Calu3 (cell line): ENCODE data around the gene COL6A2. TPM values are rescaled to one million over a fixed set of nuclear protein-coding genes. Genes with fewer than 3 reads are reported as not detected.
"Not testable (repeated sequence)": the region's sequence is repeated elsewhere in the genome, so short reads cannot be mapped to it uniquely, and the experiment has no call there.

Experiments used
- BruUV-seq: library from RNA; stranded (reverse); fragments of 400-500 nt; replicated peaks from 2 replicates; lab custom pipeline; 2021; lab: Mats Ljungman, UMichigan
- CTCF ChIA-PET: fragments of 300-600 bp; sonication (Branson Sonifier 250); formaldehyde crosslinking; loops from one replicate; lab custom pipeline; 2022; ENCODE audit warnings: antibody characterized with exemption; lab: Charles Lee
- DNase-seq: peaks from one replicate; pipeline ENCODE4 v3.0.0; 2022
- H3K27ac Mint-ChIP-seq: one replicate; pipeline ENCODE4 v1.8.0; 2022; ENCODE audit warnings: mixed read lengths; ENCODE audit not compliant: unreplicated experiment
- H3K27me3 Mint-ChIP-seq: one replicate; pipeline ENCODE4 v1.8.0; 2022; ENCODE audit warnings: mixed read lengths; ENCODE audit not compliant: unreplicated experiment
- H3K36me3 Mint-ChIP-seq: one replicate; pipeline ENCODE4 v1.8.0; 2022; ENCODE audit warnings: mild to moderate bottlenecking, moderate library complexity, mixed read lengths; ENCODE audit not compliant: insufficient read depth, unreplicated experiment
- H3K4me1 Mint-ChIP-seq: one replicate; pipeline ENCODE4 v1.8.0; 2022; ENCODE audit warnings: mild to moderate bottlenecking, low read depth, mixed read lengths; ENCODE audit not compliant: unreplicated experiment
- H3K4me3 Mint-ChIP-seq: one replicate; pipeline ENCODE4 v1.8.0; 2022; ENCODE audit warnings: mild to moderate bottlenecking, low read depth, moderate library complexity, mixed read lengths; ENCODE audit not compliant: unreplicated experiment
- H3K9me3 Mint-ChIP-seq: one replicate; pipeline ENCODE4 v1.8.0; 2022; ENCODE audit warnings: low read depth, mixed read lengths; ENCODE audit not compliant: unreplicated experiment
- intact Hi-C: fragments of 100-400 bp; cut with micrococcal nuclease; formaldehyde crosslinking; loops from one replicate; pipeline ENCODE4 v1.10.0; 2022; ENCODE audit not compliant: unreplicated experiment
- total RNA-seq: library from RNA; stranded (reverse); gene quantifications from 2 replicates; pipeline ENCODE4 v1.2.3, GENCODE V29; 2022
- TF ChIP-seq, protein P1 (sequence below): fragments of 200-600 bp; IDR thresholded peaks from one replicate; pipeline ENCODE4 v1.8.0; 2022; ENCODE audit warnings: antibody characterized with exemption; ENCODE audit not compliant: unreplicated experiment

The COL6A2 gene
- total RNA-seq, 1 experiment from 2014 or later, result 3.4 TPM

DNA sequence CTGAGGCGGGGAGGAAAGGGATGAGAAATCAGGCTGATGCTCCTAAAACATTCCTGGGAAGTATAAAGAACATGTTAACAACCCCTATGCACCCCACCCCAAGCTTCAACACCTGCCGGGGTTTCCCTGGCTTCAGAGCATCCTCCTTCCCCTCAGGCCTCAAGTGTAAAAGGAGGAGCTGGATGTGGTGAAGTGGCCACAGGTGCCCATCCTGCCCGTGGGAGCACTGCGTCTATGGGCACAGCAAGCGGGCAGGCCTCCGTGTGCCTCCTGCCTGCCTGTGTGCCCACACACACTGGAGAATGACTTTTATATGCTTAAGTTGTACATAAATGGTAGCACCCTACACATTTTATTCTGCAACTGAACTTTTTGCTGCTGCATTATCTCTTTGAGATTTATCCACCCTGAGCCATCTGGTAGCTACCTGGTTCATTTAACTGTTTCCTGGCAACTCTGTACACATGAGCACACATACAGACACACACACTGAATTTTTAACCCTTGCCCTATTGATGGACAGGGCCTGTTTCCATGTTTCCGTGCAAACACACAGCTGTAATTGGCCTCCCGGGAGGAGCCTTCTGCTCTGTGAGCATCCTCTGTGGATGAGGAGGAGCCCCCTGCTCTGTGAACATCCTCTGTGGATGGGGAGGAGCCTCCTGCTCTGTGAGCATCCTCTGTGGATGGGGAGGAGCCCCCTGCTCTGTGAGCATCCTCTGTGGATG lies 70.9 kb downstream of the COL6A2 start:
- no peak overlapping the region for H3K27ac Mint-ChIP-seq

DNA sequence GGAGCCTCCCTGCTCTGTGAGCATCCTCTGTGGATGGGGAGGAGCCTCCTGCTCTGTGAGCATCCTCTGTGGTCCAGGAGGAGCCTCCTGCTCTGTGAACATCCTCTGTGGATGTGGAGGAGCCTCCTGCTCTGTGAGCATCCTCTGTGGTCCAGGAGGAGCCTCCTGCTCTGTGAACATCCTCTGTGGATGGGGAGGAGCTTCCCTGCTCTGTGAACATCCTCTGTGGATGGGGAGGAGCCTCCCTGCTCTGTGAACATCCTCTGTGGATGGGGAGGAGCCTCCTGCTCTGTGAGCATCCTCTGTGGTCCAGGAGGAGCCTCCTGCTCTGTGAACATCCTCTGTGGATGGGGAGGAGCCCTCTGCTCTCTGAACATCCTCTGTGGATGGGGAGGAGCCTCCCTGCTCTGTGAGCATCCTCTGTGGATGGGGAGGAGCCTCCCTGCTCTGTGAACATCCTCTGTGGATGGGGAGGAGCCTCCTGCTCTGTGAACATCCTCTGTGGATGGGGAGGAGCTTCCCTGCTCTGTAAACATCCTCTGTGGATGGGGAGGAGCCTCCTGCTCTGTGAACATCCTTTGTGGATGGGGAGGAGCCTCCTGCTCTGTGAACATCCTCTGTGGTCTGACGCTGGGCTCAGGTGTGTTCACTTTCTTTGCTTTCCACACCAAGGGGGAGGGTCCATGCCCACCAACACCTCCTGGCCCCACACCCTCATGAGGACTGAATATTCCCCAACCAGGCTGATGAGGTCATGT lies 72.7 kb downstream of the COL6A2 start:
- BruUV-seq, DNase-seq, H3K9me3 Mint-ChIP-seq, H3K4me3 Mint-ChIP-seq, H3K36me3 Mint-ChIP-seq, H3K27ac Mint-ChIP-seq, H3K4me1 Mint-ChIP-seq, CTCF ChIA-PET, intact Hi-C loops: not testable (repeated sequence)
- peaks cover 15% of the 10 kb centered on the region for H3K27me3 Mint-ChIP-seq

More for the DNA sequence above, 70.9 kb downstream of the COL6A2 start:
- Mint-ChIP-seq H3K9me3 (no peaks in the 10 kb centered on the region), H3K4me3 (no peak overlapping the region), H3K4me1 (no peaks in the 10 kb centered on the region), H3K27me3 (no peaks in the 10 kb centered on the region), H3K36me3 (no peaks in the 10 kb centered on the region)
- no TSS peak for BruUV-seq
- TF ChIP-seq, protein P1, sequence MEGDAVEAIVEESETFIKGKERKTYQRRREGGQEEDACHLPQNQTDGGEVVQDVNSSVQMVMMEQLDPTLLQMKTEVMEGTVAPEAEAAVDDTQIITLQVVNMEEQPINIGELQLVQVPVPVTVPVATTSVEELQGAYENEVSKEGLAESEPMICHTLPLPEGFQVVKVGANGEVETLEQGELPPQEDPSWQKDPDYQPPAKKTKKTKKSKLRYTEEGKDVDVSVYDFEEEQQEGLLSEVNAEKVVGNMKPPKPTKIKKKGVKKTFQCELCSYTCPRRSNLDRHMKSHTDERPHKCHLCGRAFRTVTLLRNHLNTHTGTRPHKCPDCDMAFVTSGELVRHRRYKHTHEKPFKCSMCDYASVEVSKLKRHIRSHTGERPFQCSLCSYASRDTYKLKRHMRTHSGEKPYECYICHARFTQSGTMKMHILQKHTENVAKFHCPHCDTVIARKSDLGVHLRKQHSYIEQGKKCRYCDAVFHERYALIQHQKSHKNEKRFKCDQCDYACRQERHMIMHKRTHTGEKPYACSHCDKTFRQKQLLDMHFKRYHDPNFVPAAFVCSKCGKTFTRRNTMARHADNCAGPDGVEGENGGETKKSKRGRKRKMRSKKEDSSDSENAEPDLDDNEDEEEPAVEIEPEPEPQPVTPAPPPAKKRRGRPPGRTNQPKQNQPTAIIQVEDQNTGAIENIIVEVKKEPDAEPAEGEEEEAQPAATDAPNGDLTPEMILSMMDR, result no peak
- no peak for DNase-seq
- CTCF ChIA-PET, result no interaction called here
- intact Hi-C loops, result no loop called here

DNA sequence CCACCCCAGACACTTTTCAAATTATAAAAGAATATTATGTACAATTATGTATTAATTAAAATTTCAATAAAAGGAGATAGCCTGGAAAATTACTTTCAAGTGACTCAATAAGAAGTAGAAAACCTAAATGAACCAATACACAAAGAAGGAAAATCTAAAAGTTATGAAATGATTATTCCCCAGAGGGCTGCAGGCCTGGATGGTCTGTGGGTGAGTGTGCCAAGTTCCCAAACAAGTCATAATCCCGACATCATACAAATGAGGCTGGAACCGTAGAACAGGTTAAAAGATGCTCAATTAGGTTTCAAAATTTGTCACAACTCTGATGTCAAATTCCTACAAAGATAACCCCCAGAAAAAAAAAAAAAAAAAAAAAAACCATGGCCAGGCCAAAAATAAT lies 73.7 kb downstream of the COL6A2 start:
- intact Hi-C loops, result no loop called here
- Mint-ChIP-seq H3K9me3 (no peaks in the 10 kb centered on the region), H3K27me3 (peaks cover 24% of the 10 kb centered on the region), H3K4me3 (no peak overlapping the region), H3K4me1 (no peaks in the 10 kb centered on the region), H3K27ac (no peak overlapping the region), H3K36me3 (no peaks in the 10 kb centered on the region)
- DNase-seq, result no peak
- CTCF ChIA-PET, result no interaction called here
- TF ChIP-seq, protein P1, result no peak
- no TSS peak for BruUV-seq

DNA sequence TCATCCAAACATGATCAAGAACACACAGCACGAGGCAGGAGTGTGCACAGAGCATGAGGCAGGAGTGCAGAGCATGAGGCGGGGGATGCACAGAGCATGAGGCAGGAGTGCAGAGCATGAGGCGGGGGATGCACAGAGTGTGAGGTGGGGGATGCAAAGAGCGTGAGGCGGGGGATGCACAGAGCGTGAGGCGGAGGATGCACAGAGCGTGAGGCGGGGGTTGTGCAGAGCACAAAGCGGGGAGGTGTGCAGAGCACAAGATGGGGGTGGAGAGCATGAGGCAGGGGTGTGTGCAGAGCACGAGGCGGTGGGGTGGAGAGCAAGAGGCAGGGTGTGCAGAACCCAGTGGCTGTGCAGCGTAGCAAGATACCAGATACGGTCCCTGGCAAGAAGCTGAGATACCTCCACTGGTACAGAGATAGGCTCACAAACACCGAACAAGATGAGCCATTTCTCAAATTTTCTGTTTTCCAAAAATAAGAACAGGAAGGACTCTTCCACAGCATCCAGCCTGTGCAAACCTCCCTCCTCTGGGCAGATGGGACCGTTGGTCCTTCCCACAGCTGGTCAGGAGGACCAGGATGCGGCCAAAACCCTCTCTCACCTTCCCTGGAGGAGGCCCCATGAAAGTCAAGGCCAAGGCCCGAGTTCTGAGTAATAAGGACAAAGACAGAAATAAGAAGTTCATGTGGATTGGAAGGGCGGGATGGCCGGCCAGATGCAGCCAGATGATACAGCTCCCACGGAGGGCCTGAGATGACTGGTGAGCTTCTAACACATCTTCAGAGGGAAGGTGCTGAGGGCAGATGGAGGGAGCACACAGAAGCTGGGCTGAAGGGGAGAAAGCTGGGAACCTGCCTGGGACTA lies 74.3 kb downstream of the COL6A2 start:
- no peak for DNase-seq
- Mint-ChIP-seq H3K4me3 (no peak overlapping the region), H3K27ac (no peak overlapping the region), H3K27me3 (peaks cover 27% of the 10 kb centered on the region), H3K4me1 (no peaks in the 10 kb centered on the region), H3K36me3 (no peaks in the 10 kb centered on the region), H3K9me3 (no peaks in the 10 kb centered on the region)
- CTCF ChIA-PET, result no interaction called here
- no TSS peak for BruUV-seq
- TF ChIP-seq, protein P1, result no peak
- intact Hi-C loops, result no loop called here
